ENCODE results near the gene PTPRG.

Gene PTPRG

DNA sequence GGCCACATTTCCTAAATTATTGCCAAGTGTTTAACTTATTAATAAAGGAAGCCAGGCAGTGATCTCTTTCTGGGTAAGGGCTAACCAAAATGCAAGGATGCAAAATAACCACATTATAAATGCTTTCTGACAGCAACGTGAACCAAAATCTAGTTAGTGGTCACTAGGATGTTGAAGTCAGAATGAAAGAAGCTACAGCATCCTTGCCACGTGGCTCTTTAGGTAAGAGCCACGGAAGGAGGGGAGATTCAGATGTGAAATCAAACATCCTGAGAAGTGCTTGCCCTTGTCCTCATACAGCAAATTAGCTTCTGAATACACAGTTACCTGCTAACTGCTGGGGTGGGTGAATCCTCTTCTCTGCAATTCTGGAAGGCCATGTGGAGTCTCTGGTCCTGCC, 565.7 kb downstream of the PTPRG start:
- TF ChIP-seq FOXP2 (optimal IDR thresholded peaks at IDR 0.05; ENCODE audit: borderline replicate concordance, extremely low read depth, extremely low read length, insufficient read depth), result no peak
- TF ChIP-seq SIN3A (IDR thresholded peaks at IDR 0.05; ENCODE audit: borderline replicate concordance, insufficient read depth, low read length), result no peak

DNA sequence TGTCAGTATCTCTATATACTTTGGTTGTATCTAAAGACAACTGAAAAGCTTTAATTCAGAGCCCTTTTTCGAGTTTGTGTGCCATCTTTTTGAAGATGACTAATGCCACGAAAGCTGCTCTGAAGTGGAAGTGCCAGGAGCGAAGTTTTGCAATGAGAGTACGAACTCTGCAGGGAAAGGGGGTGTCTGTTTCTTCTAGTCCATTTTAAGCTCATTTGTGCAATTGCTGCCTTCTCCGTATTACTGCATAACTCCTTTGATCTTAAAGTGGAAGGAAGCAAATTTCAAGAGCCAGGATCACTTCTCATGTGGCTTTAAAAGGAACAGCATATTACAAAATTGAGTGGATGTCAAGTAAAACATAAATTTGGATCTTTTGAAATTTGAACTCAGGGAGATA, 566.7 kb downstream of the PTPRG start:
- TF ChIP-seq, protein P1, sequence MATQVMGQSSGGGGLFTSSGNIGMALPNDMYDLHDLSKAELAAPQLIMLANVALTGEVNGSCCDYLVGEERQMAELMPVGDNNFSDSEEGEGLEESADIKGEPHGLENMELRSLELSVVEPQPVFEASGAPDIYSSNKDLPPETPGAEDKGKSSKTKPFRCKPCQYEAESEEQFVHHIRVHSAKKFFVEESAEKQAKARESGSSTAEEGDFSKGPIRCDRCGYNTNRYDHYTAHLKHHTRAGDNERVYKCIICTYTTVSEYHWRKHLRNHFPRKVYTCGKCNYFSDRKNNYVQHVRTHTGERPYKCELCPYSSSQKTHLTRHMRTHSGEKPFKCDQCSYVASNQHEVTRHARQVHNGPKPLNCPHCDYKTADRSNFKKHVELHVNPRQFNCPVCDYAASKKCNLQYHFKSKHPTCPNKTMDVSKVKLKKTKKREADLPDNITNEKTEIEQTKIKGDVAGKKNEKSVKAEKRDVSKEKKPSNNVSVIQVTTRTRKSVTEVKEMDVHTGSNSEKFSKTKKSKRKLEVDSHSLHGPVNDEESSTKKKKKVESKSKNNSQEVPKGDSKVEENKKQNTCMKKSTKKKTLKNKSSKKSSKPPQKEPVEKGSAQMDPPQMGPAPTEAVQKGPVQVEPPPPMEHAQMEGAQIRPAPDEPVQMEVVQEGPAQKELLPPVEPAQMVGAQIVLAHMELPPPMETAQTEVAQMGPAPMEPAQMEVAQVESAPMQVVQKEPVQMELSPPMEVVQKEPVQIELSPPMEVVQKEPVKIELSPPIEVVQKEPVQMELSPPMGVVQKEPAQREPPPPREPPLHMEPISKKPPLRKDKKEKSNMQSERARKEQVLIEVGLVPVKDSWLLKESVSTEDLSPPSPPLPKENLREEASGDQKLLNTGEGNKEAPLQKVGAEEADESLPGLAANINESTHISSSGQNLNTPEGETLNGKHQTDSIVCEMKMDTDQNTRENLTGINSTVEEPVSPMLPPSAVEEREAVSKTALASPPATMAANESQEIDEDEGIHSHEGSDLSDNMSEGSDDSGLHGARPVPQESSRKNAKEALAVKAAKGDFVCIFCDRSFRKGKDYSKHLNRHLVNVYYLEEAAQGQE (IDR thresholded peaks at IDR 0.05; ENCODE audit: insufficient read depth in 1 of 2, low read depth in 2 of 2, low read length in 2 of 2), result no peak
- TF ChIP-seq SIN3A (IDR thresholded peaks at IDR 0.05; ENCODE audit: borderline replicate concordance, insufficient read depth, low read length) (no peak), POLR2AphosphoS5 (IDR thresholded peaks at IDR 0.05; ENCODE audit: low read depth, low read length) (no peak), TAF1 (IDR thresholded peaks at IDR 0.05; ENCODE audit: borderline replicate concordance, insufficient read depth, low read length) (no peak), FOXP2 (optimal IDR thresholded peaks at IDR 0.05; ENCODE audit: borderline replicate concordance, extremely low read depth, extremely low read length, insufficient read depth) (no peak)

DNA sequence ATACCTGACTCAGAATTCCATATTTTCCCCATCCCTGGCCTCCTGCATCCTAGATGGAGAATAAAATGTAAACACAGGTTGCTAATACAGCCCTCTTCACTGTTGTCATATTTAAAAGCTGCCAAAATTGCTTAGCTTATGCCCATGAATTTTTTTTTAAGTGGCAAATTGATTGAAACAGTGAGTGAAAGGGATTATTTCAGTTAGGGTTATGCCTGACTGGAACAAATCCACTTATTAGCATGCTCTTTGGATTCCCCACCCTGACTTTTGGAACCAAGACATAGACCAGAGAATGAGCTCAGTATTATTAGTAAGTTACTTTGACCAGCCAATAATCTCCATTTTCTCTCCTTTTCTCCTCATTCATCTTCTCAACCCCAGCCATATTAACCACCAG, 567.3 kb downstream of the PTPRG start:
- TF ChIP-seq POLR2AphosphoS5 (IDR thresholded peaks at IDR 0.05; ENCODE audit: low read depth, low read length) (no peak), TAF1 (IDR thresholded peaks at IDR 0.05; ENCODE audit: borderline replicate concordance, insufficient read depth, low read length) (no peak), FOXP2 (optimal IDR thresholded peaks at IDR 0.05; ENCODE audit: borderline replicate concordance, extremely low read depth, extremely low read length, insufficient read depth) (no peak), SIN3A (IDR thresholded peaks at IDR 0.05; ENCODE audit: borderline replicate concordance, insufficient read depth, low read length) (no peak)
- TF ChIP-seq, protein P1 (IDR thresholded peaks at IDR 0.05; ENCODE audit: insufficient read depth in 1 of 2, low read depth in 2 of 2, low read length in 2 of 2), result no peak

DNA sequence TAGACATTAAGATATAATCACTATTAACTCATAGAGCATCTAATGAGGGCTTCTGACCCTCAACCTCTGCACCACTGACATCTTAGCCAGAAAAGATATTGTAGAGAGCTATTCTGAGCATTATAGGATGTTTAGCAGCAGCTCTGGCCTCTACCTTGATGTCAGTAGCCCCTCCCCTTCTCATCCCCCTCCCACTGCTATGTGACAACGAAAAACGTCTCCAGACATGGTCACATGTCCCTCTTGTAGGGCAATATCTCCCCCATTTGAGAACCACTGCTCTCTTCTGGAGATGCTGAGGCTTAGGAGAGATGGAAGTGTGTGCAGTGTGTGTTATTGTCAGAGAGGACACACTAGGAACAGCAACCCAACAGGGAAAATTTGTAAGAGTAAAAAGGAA, 569.7 kb downstream of the PTPRG start:
- no peak for TF ChIP-seq TAF1 (IDR thresholded peaks at IDR 0.05; ENCODE audit: borderline replicate concordance, insufficient read depth, low read length)

DNA sequence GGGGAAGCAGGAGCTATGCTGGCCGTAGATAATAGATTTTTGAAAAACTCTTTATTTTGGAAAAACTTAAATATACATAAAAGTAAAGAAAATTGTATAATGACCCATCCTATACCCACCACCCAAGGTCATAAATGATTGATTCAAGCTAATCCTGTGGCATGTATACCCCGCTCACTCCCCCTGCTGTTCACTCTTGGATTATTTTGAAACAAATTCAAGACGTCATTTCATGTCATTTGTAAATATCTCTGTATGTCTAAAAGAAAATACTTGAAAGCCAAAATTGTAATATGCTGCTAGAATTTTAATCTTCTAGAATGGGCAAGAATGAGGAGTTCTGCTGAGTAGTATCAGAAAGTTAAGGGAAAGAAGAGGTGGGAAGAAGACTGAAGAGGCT, 570.2 kb downstream of the PTPRG start:
- no peak for TF ChIP-seq SIN3A (IDR thresholded peaks at IDR 0.05; ENCODE audit: borderline replicate concordance, insufficient read depth, low read length)
- no peak for TF ChIP-seq FOXP2 (optimal IDR thresholded peaks at IDR 0.05; ENCODE audit: borderline replicate concordance, extremely low read depth, extremely low read length, insufficient read depth)
- TF ChIP-seq, protein P1 (IDR thresholded peaks at IDR 0.05; ENCODE audit: insufficient read depth in 1 of 2, low read depth in 2 of 2, low read length in 2 of 2), result no peak
- no peak for TF ChIP-seq TAF1 (IDR thresholded peaks at IDR 0.05; ENCODE audit: borderline replicate concordance, insufficient read depth, low read length)
- TF ChIP-seq POLR2AphosphoS5 (IDR thresholded peaks at IDR 0.05; ENCODE audit: low read depth, low read length), result no peak

DNA sequence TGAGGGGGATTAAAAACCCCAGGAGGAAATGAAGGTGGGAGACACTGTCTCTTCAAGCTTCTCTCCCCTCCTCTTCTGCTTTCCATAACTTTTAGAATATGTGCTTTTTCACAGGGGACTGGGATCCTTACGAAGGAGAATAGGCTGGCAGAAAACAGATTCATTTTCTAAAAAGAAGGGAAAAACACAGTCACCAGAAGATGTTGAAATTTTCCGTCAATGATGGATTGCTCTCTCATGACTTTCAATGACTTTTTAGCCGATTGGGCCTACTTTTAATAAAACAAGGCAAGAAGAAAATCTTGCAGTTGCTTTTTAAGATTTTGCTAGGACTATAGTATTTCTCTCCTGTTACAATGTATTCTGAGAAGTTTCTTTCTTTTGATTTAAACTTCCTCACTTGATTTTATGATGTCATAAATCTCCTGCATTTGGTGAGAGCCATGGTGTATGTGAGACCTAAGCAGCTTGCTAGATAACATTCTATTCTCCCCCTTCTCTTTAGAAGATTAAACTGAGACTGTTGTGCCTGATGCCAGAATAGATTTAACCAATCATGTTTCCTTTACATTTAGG, 570.7 kb downstream of the PTPRG start:
- TF ChIP-seq, protein P1 (IDR thresholded peaks at IDR 0.05; ENCODE audit: insufficient read depth in 1 of 2, low read depth in 2 of 2, low read length in 2 of 2), result no peak
- TF ChIP-seq FOXP2 (optimal IDR thresholded peaks at IDR 0.05; ENCODE audit: borderline replicate concordance, extremely low read depth, extremely low read length, insufficient read depth), result no peak
- no peak for TF ChIP-seq TAF1 (IDR thresholded peaks at IDR 0.05; ENCODE audit: borderline replicate concordance, insufficient read depth, low read length)
- TF ChIP-seq SIN3A (IDR thresholded peaks at IDR 0.05; ENCODE audit: borderline replicate concordance, insufficient read depth, low read length), result no peak
- TF ChIP-seq POLR2AphosphoS5 (IDR thresholded peaks at IDR 0.05; ENCODE audit: low read depth, low read length), result no peak

All from PFSK-1 (cell line).